ENCODE results near the gene RPL36AL.
"Not testable (repeated sequence)": the region's sequence is repeated elsewhere in the genome, so short reads cannot be mapped to it uniquely, and the experiment has no call there.

RPL36AL gene

GRCh38 chr14:49623941-49624839 lies 3.8 kb upstream of the RPL36AL start:
- no peak overlapping the region for H3K4me3 ChIP-seq (ENCODE audit: low read length)

DNA sequence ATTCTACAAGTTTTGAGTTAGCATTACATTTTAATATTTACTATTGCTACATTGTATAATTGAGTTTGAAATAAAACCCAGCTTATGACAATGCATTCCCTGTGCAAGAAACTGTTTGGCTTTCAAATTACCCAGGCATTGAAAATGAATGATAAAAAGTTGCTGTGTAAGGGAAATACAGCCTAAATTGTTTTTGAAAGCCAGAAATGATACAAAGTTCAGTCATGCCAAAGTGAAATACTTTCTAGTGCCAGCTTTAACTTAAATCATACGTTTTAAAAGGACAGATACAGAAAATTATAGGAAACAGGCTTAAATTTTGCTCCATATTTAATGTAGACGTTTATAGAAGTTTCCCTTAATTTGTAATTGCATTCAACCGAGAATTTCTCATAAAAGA lies 3.0 kb upstream of the RPL36AL start:
- TF ChIP-seq CTCF (conservative IDR thresholded peaks at IDR 0.05; ENCODE audit: low read length): no peak
- peak overlapping the region; percentile 95 for H3K4me3 ChIP-seq (ENCODE audit: low read length)
- no peak for DNase-seq (ENCODE audit: low read depth)

More at GRCh38 chr14:49623941-49624839, 3.8 kb upstream of the RPL36AL start:
- DNase-seq (ENCODE audit: low read depth): peak; percentile 15
- TF ChIP-seq CTCF (conservative IDR thresholded peaks at IDR 0.05; ENCODE audit: low read length): no peak

DNA sequence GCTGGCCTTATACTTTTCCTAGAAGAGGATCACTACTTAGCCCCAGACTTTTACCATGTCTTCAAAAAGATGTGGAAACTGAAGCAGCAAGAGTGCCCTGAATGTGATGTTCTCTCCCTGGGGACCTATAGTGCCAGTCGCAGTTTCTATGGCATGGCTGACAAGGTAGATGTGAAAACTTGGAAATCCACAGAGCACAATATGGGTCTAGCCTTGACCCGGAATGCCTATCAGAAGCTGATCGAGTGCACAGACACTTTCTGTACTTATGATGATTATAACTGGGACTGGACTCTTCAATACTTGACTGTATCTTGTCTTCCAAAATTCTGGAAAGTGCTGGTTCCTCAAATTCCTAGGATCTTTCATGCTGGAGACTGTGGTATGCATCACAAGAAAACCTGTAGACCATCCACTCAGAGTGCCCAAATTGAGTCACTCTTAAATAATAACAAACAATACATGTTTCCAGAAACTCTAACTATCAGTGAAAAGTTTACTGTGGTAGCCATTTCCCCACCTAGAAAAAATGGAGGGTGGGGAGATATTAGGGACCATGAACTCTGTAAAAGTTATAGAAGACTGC lies 1.7 kb upstream of the RPL36AL start:
- TF ChIP-seq CTCF (conservative IDR thresholded peaks at IDR 0.05; ENCODE audit: low read length): no peak
- peak overlapping the region; percentile 95 for H3K4me3 ChIP-seq (ENCODE audit: low read length)
- no peak for DNase-seq (ENCODE audit: low read depth)

GRCh38 chr14:49621114-49621881 lies 872 bp upstream of the RPL36AL start:
- TF ChIP-seq CTCF (conservative IDR thresholded peaks at IDR 0.05; ENCODE audit: low read length): no peak
- H3K4me3 ChIP-seq (ENCODE audit: low read length): peak overlapping the region; percentile 95
- DNase-seq (ENCODE audit: low read depth): peak; percentile 68

GRCh38 chr14:49619730-49620129 lies 696 bp downstream of the RPL36AL start:
- no peak for DNase-seq (ENCODE audit: low read depth)
- peak overlapping the region; percentile 95 for H3K4me3 ChIP-seq (ENCODE audit: low read length)
- TF ChIP-seq CTCF (conservative IDR thresholded peaks at IDR 0.05; ENCODE audit: low read length): no peak

DNA sequence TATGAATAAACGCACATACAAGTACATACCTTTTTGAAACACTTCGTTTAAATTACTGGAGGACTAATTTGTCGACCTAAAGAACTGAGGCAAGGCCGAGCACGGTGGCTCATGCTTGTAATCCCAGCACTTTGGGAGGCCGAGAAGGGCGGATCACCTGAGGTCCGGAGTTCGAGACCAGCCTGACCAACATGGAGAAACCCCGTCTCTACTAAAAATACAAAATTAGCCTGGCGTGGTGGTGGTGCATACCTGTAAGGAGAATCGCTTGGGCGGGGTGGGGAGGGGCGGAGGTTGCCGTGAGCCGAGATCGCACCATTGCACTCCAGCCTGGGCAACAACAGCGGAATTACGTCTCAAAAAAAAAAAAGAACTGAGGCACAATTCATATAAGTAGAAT lies 1.2 kb downstream of the RPL36AL start:
- not testable (repeated sequence) for DNase-seq (ENCODE audit: low read depth)
- peak overlapping the region; percentile 95 for H3K4me3 ChIP-seq (ENCODE audit: low read length)

GRCh38 chr14:49617852-49618519 lies 2.4 kb downstream of the RPL36AL start:
- no peak for TF ChIP-seq CTCF (conservative IDR thresholded peaks at IDR 0.05; ENCODE audit: low read length)
- H3K4me3 ChIP-seq (ENCODE audit: low read length): no peak overlapping the region
- DNase-seq (ENCODE audit: low read depth): no peak
